GM13977 (cell line): Measurements from ENCODE around the gene CREB3L2.

Experiments
- DNase-seq: peaks from one replicate; pipeline ENCODE4 v3.0.0; 2012; ENCODE audit warnings: low spot score
- in situ Hi-C: fragments of 300-500 bp; cut with MboI; formaldehyde crosslinking; loops from one replicate; pipeline ENCODE4 v1.12.0; 2022; ENCODE audit warnings: low sequenced_read_pairs, low pct_unique_long_range_greater_than_20kb, mixed read lengths, inconsistent platforms; ENCODE audit not compliant: unreplicated experiment
- TF ChIP-seq, protein P1 (sequence below): IDR thresholded peaks from 2 replicates; pipeline ENCODE4 v1.5.1; 2012; ENCODE audit warnings: mild to moderate bottlenecking, control low read depth; ENCODE audit not compliant: insufficient read depth; ENCODE audit errors: extremely low read depth, missing control alignments

Gene CREB3L2

DNA sequence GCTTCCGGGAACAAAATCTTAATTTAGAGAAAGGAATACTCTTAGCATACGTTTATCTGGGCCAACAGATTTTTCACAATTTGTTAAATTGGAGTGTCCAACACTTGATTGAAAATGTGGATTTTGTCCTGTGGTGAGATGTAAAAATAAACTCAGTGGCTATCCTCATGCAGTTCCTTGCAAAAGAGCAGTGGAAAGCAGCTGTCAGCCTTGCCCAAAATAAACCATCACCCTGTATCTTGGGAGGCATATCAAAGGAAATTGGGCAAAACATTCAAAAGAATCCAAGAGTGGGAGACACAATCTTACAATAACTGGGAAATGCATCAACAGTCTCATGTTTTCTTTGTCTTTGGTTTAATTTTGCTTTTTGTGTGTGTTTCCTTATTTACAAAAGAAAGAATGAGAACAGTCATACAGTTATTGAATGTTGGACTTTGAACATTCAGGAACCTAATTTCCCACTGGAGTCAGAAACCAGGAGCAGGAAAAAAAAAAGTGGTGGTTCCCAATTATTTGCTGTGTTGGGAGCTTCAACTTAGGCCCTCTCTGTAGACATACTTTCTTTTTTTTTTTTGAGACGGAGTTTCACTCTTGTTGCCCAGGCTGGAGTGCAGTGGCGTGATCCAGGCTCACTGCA, 110.8 kb downstream of the CREB3L2 start:
- DNase-seq = no peak
- TF ChIP-seq, protein P1, sequence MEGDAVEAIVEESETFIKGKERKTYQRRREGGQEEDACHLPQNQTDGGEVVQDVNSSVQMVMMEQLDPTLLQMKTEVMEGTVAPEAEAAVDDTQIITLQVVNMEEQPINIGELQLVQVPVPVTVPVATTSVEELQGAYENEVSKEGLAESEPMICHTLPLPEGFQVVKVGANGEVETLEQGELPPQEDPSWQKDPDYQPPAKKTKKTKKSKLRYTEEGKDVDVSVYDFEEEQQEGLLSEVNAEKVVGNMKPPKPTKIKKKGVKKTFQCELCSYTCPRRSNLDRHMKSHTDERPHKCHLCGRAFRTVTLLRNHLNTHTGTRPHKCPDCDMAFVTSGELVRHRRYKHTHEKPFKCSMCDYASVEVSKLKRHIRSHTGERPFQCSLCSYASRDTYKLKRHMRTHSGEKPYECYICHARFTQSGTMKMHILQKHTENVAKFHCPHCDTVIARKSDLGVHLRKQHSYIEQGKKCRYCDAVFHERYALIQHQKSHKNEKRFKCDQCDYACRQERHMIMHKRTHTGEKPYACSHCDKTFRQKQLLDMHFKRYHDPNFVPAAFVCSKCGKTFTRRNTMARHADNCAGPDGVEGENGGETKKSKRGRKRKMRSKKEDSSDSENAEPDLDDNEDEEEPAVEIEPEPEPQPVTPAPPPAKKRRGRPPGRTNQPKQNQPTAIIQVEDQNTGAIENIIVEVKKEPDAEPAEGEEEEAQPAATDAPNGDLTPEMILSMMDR = no peak
- in situ Hi-C loops = no loop called here

DNA sequence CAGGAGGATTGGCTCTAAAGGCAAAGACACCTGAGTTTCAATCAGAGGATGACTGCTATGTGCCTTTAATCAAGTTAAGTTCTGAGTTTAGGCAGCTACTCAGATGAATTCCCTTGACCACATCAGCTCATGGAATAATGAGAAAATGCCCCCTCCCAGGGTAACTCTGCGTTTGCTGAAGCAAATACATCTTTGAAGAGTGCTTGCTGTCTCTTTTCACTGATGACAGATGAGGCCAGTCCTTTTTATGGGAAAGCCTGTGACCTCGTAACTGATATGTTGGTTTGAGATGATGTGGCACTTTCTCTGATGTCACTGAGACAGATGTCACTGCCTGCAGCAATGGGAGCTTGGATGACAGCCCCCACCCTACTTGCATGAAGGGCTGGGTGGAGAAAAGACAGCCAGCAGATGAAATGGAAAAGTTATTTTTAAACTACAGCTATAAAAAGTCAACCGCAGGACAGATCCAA, 111.4 kb downstream of the CREB3L2 start:
- in situ Hi-C loops = no loop called here
- TF ChIP-seq, protein P1 = no peak
- no peak for DNase-seq

DNA sequence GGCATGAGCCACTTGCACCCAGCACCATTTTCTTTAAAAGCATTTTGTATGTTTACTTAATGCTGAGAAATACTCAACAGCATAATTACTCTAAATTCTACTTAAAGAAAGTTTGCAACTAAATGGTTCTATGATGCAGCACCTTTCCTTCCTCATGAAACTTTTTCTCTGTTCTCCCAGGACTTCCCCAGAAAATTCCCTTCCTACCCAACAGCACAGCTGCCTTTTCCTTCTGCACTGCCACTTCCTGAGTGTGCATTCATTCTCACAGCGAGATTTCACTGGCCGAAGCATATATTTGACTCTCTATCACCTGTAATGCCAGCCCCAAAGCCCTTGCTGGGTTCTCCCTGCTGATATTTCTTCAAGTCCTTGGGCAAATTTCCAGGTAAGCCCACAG, 113.6 kb downstream of the CREB3L2 start:
- no peak for DNase-seq
- in situ Hi-C loops = no loop called here
- TF ChIP-seq, protein P1 = no peak

DNA sequence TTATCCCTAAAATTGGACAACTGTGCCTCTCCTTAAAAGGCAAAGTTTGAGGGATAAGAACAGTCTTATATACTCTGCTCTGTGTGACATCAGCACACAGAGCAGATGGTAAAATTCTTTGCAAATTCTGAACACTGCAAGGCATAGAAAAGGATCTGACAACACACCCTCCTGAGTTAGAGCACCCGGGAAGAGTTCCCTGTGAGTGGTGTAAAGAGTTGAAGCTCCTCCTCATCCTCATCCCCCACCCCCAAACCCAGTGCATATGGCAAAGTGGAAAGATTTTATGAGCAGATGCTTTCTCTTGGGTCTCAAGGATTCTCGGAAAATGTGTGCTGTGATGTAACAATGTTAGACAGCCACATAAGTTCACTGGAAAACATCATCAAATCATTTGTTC, 115.1 kb downstream of the CREB3L2 start:
- TF ChIP-seq, protein P1 = no peak
- DNase-seq = no peak
- in situ Hi-C loops = no loop called here

DNA sequence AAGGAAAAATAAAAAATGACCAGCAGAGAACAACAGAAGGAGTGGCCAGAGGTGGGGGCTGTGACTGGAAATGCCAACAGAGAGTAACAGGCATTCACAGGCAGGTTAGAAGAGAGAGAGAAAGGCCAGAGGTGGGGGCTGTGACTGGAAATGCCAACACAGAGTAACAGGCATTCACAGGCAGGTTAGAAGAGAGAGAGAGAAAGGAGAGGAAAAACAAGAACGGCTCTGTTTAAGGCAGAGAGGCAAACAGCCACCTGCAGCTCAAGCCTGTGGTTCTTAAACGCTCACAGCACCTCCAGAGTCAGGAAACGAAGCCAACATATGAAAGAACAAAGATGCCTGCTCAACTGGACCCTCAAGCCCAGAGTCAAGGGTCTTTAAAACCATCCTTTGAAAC, 115.6 kb downstream of the CREB3L2 start:
- TF ChIP-seq, protein P1 = no peak
- no peak for DNase-seq
- in situ Hi-C loops = no loop called here

DNA sequence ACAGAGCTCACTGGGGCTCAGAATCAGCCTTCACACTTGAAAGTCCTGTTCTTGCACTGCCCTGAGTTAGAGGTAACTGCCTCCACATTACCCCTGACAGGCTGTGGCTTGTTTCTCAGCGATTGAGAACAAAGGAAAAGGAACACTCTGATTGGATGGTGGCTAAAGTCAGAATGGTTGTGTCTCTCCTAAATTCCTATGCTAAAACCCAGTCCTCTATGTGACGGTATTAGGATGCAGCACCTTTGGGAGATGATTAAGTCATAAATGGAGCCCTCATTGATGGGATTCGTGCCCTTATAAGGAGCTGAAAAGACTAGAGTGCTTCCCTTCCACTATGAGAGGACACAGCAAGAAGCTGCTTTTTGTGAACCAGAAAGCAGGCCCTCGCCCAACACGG, 116.2 kb downstream of the CREB3L2 start:
- in situ Hi-C loops = no loop called here
- TF ChIP-seq, protein P1 = no peak
- no peak for DNase-seq
